Measurements from ENCODE around the gene SEC22A.

SEC22A gene

DNA sequence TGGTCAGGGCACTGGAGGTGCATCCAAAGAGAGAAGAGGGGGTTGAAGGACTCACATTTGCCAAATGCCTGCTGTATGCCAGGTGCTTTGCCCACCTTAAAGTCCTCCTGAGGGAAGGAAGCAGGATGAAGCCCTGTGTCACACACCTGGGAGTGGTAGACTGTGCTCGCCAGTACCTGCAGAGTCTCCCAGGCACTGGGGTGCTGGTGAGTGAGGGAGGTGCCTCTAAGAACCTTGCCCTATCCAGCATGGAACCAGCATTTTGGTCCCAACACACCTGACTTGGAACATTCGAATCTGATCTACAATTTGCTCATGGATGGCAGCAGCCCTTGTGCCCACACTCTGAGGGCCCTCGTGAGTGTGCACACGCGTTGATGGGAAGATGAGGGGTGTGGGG lies 76.7 kb downstream of the SEC22A start:
- H3K27me3 ChIP-seq (ENCODE audit: control insufficient read depth, insufficient read depth, low read length): no peaks in the 10 kb centered on the region
- H3K9me3 ChIP-seq (ENCODE audit: control insufficient read depth, low read length): no peaks in the 10 kb centered on the region
- H3K36me3 ChIP-seq (ENCODE audit: control insufficient read depth, insufficient read depth, low read length): no peaks in the 10 kb centered on the region
- TF ChIP-seq, protein P1, sequence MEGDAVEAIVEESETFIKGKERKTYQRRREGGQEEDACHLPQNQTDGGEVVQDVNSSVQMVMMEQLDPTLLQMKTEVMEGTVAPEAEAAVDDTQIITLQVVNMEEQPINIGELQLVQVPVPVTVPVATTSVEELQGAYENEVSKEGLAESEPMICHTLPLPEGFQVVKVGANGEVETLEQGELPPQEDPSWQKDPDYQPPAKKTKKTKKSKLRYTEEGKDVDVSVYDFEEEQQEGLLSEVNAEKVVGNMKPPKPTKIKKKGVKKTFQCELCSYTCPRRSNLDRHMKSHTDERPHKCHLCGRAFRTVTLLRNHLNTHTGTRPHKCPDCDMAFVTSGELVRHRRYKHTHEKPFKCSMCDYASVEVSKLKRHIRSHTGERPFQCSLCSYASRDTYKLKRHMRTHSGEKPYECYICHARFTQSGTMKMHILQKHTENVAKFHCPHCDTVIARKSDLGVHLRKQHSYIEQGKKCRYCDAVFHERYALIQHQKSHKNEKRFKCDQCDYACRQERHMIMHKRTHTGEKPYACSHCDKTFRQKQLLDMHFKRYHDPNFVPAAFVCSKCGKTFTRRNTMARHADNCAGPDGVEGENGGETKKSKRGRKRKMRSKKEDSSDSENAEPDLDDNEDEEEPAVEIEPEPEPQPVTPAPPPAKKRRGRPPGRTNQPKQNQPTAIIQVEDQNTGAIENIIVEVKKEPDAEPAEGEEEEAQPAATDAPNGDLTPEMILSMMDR (IDR thresholded peaks at IDR 0.05): no peak
- H3K4me2 ChIP-seq (ENCODE audit: low read length): no peak overlapping the region
- no peak overlapping the region for H3K4me3 ChIP-seq (ENCODE audit: low read depth, low read length)
- no peak overlapping the region for H2AFZ ChIP-seq
- no peaks in the 10 kb centered on the region for H3K4me1 ChIP-seq
- no peak overlapping the region for H3K27ac ChIP-seq
- H3K9ac ChIP-seq: no peak overlapping the region
- no peaks in the 10 kb centered on the region for H3K79me2 ChIP-seq

DNA sequence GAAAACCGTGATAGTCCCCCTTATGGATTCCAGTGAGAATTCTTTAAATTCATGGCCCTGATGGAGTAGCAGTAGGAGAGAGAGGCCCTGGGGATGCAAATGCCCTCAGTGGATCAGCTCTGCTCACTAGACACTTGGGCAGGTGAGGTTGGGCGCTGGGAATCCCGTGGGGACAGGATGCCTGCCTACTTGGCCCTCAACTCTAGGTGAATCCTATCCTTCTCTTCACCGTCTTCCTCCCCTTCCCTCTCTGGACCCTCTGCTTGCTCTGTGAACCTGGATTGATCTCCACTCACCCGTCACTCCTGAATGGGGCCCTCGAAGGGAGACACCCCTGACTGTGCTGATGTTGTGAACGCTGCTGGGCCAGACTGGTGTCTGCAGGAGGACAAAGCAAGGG lies 77.4 kb downstream of the SEC22A start:
- H2AFZ ChIP-seq: no peak overlapping the region
- no peak overlapping the region for H3K4me2 ChIP-seq (ENCODE audit: low read length)
- H3K4me3 ChIP-seq (ENCODE audit: low read depth, low read length): no peak overlapping the region
- H3K4me1 ChIP-seq: no peaks in the 10 kb centered on the region
- H3K9ac ChIP-seq: no peak overlapping the region
- no peaks in the 10 kb centered on the region for H3K36me3 ChIP-seq (ENCODE audit: control insufficient read depth, insufficient read depth, low read length)
- TF ChIP-seq, protein P1 (IDR thresholded peaks at IDR 0.05): no peak
- no peaks in the 10 kb centered on the region for H3K79me2 ChIP-seq
- H3K27me3 ChIP-seq (ENCODE audit: control insufficient read depth, insufficient read depth, low read length): no peaks in the 10 kb centered on the region
- no peak overlapping the region for H3K27ac ChIP-seq
- H3K9me3 ChIP-seq (ENCODE audit: control insufficient read depth, low read length): no peaks in the 10 kb centered on the region

DNA sequence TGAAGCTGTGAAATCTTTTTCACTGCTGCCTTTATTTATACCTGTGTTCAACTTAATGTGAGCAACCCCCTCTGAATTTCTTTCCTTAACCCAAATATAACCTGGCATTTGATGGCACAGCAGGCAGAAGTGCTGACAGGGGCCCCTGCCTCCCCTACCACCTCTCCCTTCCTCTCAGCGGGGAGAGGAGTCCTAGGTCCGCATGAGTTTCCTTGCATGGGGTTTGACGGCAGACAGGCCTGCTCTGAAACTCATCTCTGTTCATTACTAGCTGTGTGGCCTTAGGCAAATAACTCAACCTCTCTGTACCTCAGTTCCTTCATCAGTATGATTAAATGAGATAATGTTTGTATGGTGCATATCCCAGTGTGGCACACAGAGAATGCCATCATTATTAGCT lies 79.7 kb downstream of the SEC22A start:
- H3K4me3 ChIP-seq (ENCODE audit: low read depth, low read length): no peak overlapping the region
- H2AFZ ChIP-seq: no peak overlapping the region
- H3K27me3 ChIP-seq (ENCODE audit: control insufficient read depth, insufficient read depth, low read length): no peaks in the 10 kb centered on the region
- TF ChIP-seq, protein P1 (IDR thresholded peaks at IDR 0.05): no peak
- H3K9me3 ChIP-seq (ENCODE audit: control insufficient read depth, low read length): no peaks in the 10 kb centered on the region
- H3K9ac ChIP-seq: no peak overlapping the region
- H3K4me2 ChIP-seq (ENCODE audit: low read length): no peak overlapping the region
- no peaks in the 10 kb centered on the region for H3K79me2 ChIP-seq
- H3K36me3 ChIP-seq (ENCODE audit: control insufficient read depth, insufficient read depth, low read length): no peaks in the 10 kb centered on the region
- H3K4me1 ChIP-seq: no peaks in the 10 kb centered on the region
- H3K27ac ChIP-seq: no peak overlapping the region

DNA sequence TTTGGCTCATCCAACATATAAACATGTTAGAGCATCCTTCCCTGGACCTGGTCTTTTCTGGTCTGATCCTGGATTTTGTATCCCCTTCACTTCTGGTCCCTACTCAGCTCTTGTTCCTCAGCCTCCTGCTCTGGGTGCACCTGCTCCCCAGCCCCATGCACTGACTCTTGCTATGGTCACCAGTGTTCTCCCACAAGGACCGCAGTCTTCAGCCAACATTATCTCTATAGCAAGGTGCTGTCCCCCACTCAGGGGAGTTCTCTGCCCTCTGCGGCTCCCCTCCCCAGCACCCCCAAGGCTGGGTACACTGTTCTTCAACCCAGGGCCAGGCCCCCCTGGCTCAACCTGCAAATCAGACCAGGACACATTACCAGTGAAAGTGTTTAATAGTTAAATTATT lies 80.2 kb downstream of the SEC22A start:
- Histone ChIP-seq H2AFZ (no peak overlapping the region), H3K27me3 (ENCODE audit: control insufficient read depth, insufficient read depth, low read length) (no peaks in the 10 kb centered on the region), H3K4me2 (ENCODE audit: low read length) (no peak overlapping the region), H3K4me1 (no peaks in the 10 kb centered on the region), H3K79me2 (no peaks in the 10 kb centered on the region), H3K36me3 (ENCODE audit: control insufficient read depth, insufficient read depth, low read length) (no peaks in the 10 kb centered on the region), H3K9me3 (ENCODE audit: control insufficient read depth, low read length) (no peaks in the 10 kb centered on the region), H3K9ac (no peak overlapping the region), H3K27ac (no peak overlapping the region), H3K4me3 (ENCODE audit: low read depth, low read length) (no peak overlapping the region)
- TF ChIP-seq, protein P1 (IDR thresholded peaks at IDR 0.05): no peak

DNA sequence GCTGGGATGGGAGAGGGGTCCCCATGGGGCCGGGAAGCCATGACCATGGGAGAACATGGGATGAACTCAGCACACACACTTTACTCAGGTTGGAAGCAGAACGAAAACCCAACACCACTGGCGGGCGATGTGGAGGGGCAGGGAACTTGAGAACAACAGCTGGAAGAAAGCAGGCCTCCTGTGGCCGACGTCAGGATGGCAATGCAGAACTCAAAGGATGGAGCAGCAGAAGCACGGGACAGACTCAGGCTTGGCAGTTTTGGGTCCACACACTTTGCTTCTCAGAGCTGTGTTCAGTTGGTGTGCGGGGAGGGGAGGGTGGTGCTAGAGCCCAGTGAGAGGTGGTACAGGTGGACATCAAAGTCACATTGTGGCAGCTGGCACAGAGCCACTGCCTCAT lies 80.7 kb downstream of the SEC22A start:
- no peaks in the 10 kb centered on the region for H3K4me1 ChIP-seq
- no peak overlapping the region for H3K4me3 ChIP-seq (ENCODE audit: low read depth, low read length)
- H2AFZ ChIP-seq: no peak overlapping the region
- H3K4me2 ChIP-seq (ENCODE audit: low read length): no peak overlapping the region
- no peaks in the 10 kb centered on the region for H3K79me2 ChIP-seq
- H3K27ac ChIP-seq: no peak overlapping the region
- H3K36me3 ChIP-seq (ENCODE audit: control insufficient read depth, insufficient read depth, low read length): no peaks in the 10 kb centered on the region
- no peaks in the 10 kb centered on the region for H3K9me3 ChIP-seq (ENCODE audit: control insufficient read depth, low read length)
- no peak overlapping the region for H3K9ac ChIP-seq
- H3K27me3 ChIP-seq (ENCODE audit: control insufficient read depth, insufficient read depth, low read length): no peaks in the 10 kb centered on the region
- TF ChIP-seq, protein P1 (IDR thresholded peaks at IDR 0.05): no peak
